ENCODE data around the gene SERINC2. TPM values are rescaled to one million over a fixed set of nuclear protein-coding genes. Genes with fewer than 3 reads are reported as not detected.

SERINC2 gene
- total RNA-seq, 1 donor from 2014 or later: 105 TPM

DNA sequence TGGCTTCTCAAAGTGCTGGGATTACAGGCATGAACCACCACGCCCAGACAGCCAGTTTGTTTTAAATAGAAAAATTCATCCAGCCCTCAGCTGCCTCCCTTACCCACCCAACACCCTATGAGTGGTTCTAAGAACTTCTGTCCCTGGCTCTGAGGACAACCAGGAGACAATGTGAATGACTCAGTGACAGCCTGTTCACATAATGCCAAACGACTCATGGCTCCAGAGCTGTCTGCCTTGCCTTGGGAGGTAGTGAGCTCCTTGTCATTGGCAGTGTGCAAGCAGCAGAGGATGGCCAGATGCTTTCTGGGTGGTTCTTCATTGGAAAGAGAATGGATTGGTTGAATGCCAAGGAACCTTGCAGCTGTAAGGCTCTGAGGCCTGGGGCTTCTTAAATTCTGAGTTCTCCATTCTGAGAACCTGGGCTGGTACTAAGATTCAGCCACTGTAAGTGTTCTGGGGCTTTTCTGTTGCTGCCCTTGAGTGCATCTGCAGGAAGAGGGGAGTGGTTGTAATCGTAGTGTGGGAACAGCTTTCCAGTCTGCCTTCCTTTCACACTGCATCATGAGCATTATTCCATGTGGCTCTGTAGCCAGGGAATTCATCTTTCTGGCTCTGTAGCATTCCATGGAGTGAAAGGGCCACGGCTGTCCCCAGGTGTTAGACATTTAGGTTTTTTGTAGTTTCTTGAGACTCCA lies 5.8 kb downstream of the SERINC2 start:
- DNase-seq (ENCODE audit: low read depth): no peak
- Histone ChIP-seq H3K36me3 (ENCODE audit: control insufficient read depth, insufficient read depth, low read length) (no peaks in the 10 kb centered on the region), H3K4me3 (ENCODE audit: low read depth, low read length) (no peak overlapping the region), H3K27me3 (ENCODE audit: control insufficient read depth, insufficient read depth, low read length) (no peaks in the 10 kb centered on the region)
- TF ChIP-seq CTCF (IDR thresholded peaks at IDR 0.05; ENCODE audit: insufficient read depth, low read length, poor library complexity, severe bottlenecking): no peak

DNA sequence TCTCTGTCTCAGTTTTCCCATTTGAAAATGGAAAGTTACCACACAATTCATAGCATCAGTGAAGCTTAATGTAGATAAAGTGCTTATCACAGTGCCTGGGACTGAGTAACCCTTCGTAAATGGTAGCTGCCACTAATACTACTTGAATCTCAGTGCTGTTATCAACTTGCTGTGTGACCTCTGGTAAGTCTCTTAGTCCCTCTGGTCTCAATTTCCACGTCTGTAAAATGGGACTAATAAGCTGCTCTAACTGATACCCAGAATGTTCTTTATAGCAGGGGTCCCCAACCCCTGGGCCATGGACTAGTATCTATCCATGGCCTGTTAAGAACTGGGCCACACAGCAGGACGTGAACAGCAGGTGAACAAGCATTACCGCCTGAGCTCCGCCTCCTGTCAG lies 7.7 kb downstream of the SERINC2 start:
- Histone ChIP-seq H3K4me3 (ENCODE audit: low read depth, low read length) (no peak overlapping the region), H3K27me3 (ENCODE audit: control insufficient read depth, insufficient read depth, low read length) (no peaks in the 10 kb centered on the region), H3K36me3 (ENCODE audit: control insufficient read depth, insufficient read depth, low read length) (no peaks in the 10 kb centered on the region)
- TF ChIP-seq CTCF (IDR thresholded peaks at IDR 0.05; ENCODE audit: insufficient read depth, low read length, poor library complexity, severe bottlenecking): no peak
- no peak for DNase-seq (ENCODE audit: low read depth)

DNA sequence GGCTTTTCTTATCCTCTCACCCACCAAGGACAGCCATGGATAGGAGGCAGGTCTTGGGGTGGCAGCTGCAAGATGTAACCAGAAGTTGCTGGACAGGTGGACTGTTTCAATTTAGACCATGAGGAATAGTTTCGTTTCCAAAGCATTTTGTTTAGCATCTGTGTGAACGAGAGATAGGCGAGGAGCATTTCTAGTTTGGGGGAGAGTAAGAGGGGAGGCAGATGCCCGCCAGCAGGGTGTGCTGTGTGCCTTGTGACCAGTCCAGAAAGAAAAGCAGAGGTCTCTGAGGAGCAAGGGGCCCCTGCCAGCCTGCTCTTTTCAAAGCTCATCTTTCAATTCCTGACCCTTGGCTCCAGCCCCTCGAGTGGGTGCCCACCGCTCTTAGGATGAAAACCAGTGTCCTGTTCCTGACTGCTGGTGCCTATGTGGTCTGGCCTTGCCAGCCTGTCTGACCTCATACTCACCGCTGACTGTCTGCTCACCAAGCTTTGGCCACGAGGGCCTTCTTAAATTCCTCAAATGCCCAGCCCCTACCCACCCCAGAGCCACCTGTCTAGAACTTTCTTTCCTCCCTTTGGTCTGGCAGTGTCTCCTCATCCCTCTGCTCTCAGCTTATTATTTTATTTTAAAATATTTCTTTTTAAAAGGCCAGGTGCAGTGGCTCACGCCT lies 8.5 kb downstream of the SERINC2 start:
- DNase-seq (ENCODE audit: low read depth): no peak
- Histone ChIP-seq H3K27me3 (ENCODE audit: control insufficient read depth, insufficient read depth, low read length) (no peaks in the 10 kb centered on the region), H3K36me3 (ENCODE audit: control insufficient read depth, insufficient read depth, low read length) (no peaks in the 10 kb centered on the region), H3K4me3 (ENCODE audit: low read depth, low read length) (no peak overlapping the region)
- TF ChIP-seq CTCF (IDR thresholded peaks at IDR 0.05; ENCODE audit: insufficient read depth, low read length, poor library complexity, severe bottlenecking): peak; percentile 58

DNA sequence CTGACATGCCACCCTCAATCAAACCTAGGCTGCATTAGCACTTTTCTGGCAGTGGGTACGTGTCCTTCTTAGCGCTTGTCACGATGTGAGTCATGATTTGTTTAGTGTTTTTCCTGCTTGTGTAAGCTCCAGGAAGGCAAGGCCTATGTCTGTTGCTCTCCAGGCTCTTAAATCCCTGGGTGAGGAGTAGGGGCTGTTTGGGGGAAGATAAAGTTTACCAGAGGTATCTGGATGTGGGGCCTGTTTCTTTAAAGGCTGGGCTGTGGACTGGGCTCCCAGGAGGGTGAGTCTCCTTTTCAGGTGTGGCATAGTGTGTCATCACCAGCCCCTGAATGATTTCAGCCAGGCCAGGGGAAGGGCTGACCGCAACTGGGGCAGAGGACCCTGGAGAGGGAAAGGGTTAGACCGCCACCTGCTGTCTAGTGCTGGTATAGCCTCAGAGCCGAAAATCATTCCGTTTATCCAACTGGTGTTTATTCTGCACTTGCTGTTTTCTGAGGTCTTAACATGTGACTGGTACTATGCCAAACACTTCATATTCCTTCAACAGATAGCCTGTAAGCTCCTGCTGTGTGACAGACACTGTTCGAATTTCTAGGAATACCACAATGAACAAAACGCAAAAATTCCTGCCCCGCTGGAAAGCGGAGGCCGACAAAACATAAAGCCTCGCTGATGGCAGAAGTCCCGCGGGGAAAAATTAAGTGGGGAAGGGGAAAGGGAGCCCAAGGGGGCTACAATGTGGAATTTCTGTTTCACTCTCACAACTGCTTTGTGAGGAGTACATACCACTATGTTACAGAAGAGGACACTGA lies 9.7 kb downstream of the SERINC2 start:
- Histone ChIP-seq H3K4me3 (ENCODE audit: low read depth, low read length) (no peak overlapping the region), H3K27me3 (ENCODE audit: control insufficient read depth, insufficient read depth, low read length) (no peaks in the 10 kb centered on the region), H3K36me3 (ENCODE audit: control insufficient read depth, insufficient read depth, low read length) (no peaks in the 10 kb centered on the region)
- peak; percentile 97 for TF ChIP-seq CTCF (IDR thresholded peaks at IDR 0.05; ENCODE audit: insufficient read depth, low read length, poor library complexity, severe bottlenecking)
- peak; percentile 70 for DNase-seq (ENCODE audit: low read depth)

GRCh38 chr1:31423418-31423947 lies 10.5 kb downstream of the SERINC2 start:
- no peak for TF ChIP-seq CTCF (IDR thresholded peaks at IDR 0.05; ENCODE audit: insufficient read depth, low read length, poor library complexity, severe bottlenecking)
- H3K27me3 ChIP-seq (ENCODE audit: control insufficient read depth, insufficient read depth, low read length): no peaks in the 10 kb centered on the region
- H3K4me3 ChIP-seq (ENCODE audit: low read depth, low read length): no peak overlapping the region
- DNase-seq (ENCODE audit: low read depth): no peak
- H3K36me3 ChIP-seq (ENCODE audit: control insufficient read depth, insufficient read depth, low read length): no peaks in the 10 kb centered on the region

Data from kidney epithelial cell (primary cell).